MV-4-11 (cell line): ENCODE measurements around the gene SPEF1.

Experiments used
- DNase-seq: peaks from one replicate; lab custom pipeline; 2025; lab: John Stamatoyannopoulos, UW

Gene SPEF1

DNA sequence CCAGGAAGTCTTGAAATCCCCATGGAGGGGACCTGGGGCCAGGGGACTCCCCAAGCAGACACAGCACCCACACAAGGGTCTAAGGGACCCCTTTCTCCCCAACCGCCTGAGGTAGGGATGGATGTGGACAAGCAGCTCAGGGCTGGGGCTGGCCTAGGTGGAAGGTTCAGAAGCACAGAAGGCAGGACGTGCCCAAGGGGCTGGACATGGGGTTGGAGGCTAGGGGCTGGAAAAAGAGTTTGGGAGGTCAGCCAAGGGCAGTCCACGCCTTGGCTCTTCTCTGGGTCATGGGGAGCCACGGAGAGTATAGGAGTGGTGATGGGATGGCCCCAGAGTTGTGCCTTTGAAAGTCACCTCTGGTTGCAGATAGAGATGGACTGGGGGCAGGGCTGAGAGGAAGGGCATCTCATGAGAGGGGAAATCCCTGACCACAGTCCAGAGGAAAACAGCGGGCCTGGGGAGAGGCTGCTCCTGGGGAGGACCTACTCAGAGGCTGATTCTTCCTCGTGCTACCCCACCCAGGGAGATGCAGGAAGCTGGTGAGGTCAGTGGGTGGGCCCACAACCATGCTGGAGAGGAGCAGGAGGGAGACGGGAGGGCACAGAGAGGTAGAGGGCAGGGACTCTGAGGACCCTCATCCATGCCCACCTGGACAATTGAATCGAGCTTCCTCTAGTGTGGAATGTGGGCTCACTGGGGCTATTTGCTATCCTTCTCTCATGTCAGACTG, 51.3 kb downstream of the SPEF1 start:
- no peak for DNase-seq

DNA sequence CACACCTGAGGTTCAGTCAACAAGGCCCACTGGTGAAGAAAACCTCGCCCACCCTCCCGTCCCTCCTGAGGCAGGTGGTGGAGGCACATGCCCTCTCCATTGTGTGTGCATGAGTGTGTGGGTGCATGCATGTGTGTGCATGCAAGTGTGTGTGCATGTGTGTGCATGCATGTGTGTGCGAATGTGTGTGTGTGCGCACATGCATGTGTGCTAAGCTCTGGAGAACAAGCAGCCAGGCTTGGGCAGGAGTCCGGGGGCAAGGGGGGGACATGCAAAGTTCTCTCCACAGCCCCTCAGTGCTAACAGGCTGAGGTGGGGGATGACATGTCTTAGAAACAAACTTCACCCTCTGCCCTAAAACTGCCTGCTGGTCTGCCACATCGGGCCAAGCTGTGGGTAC, 51.9 kb downstream of the SPEF1 start:
- DNase-seq: no peak

DNA sequence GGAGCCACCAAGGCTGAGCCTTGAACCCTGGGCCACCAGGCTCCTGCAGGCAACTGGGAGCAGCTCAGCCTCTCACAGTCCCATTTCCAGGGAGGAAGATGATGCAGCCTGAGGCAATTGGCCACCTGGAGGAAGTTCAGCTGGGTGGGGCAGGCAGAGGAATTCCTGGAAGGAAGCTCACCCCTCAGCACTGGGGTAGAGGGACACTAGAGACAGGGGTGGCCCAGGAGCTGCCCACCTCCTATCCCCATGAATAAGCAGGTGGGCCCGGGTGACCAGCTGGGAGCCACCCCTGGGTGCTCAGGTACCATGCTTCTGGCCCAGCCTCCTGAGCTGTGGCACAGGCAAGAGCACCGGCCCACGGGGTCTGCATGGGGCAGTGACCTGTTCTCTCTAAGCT, 52.4 kb downstream of the SPEF1 start:
- DNase-seq: no peak

DNA sequence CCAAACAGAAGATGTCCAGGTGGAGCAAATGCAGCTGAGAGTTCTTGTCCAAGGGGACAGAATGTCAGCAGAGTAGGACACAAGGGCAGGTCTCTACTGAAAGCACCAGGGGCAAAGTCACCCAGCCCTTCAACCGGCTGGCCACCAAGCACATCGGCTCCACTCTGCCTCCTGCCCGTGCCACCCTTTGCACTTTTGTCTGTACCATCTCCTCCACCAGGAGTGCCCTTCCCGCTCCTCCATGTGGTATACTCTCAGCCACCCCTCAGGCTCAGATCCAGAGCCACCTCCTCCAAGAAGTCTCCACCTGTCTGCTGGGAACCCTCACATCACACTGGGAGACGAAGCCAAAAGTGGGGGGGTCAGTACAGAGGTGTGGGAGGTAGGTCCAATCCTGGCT, 52.9 kb downstream of the SPEF1 start:
- DNase-seq: no peak
